ENCODE results near the gene ZNF124. TPM values are rescaled to one million over a fixed set of nuclear protein-coding genes. Genes with fewer than 3 reads are reported as not detected.
"Not testable (repeated sequence)": the region's sequence is repeated elsewhere in the genome, so short reads cannot be mapped to it uniquely, and the experiment has no call there.

Gene ZNF124
- total and polyA plus RNA-seq, 8 donors = 1.1 to 136 (median 17.5) TPM

- DNase-seq = no peak
- TF ChIP-seq POLR2A (IDR thresholded peaks at IDR 0.05) = no peak
- TF ChIP-seq CTCF (IDR thresholded peaks at IDR 0.05) = no peak
- TF ChIP-seq EP300 (IDR thresholded peaks at IDR 0.05) = no peak
- no peak for TF ChIP-seq POLR2AphosphoS5 (IDR thresholded peaks at IDR 0.05)
- no peaks in the 10 kb centered on the region for H3K4me1 ChIP-seq
- 89 to 97% (median 96%) methylated on average over 6 of the region's 6 CpGs for WGBS, 5 donors
- H3K9me3 ChIP-seq = peaks cover 45 to 99% (median 81%) of the 10 kb centered on the region in 4 donors
- H3K27me3 ChIP-seq = no peaks in the 10 kb centered on the region
- peaks cover 4 to 68% (median 31%) of the 10 kb centered on the region in 4 donors for H3K36me3 ChIP-seq
- no peak overlapping the region for H3K27ac ChIP-seq
- intact Hi-C loops (cut with DNase I; ENCODE audit: low total_unique reads) = no loop called here
- no peak overlapping the region for H3K4me3 ChIP-seq
These were observed 26.5 kb downstream of the ZNF124 start for GRCh38 chr1:247145279-247145678.

GRCh38 chr1:247139557-247139956 is 32.3 kb downstream of the ZNF124 start:
- H3K4me1 ChIP-seq; intact Hi-C loops (cut with DNase I; ENCODE audit: low total_unique reads); H3K4me3 ChIP-seq; H3K27me3 ChIP-seq; H3K27ac ChIP-seq; DNase-seq: not testable (repeated sequence)
- peaks cover 0 to 35% (median 18%) of the 10 kb centered on the region in 4 donors for H3K36me3 ChIP-seq
- peaks cover 53 to 100% (median 92%) of the 10 kb centered on the region in 4 donors for H3K9me3 ChIP-seq

- peaks cover 9 to 25% (median 21%) of the 10 kb centered on the region in 4 donors for H3K36me3 ChIP-seq
- WGBS, 5 donors = 92 to 99% (median 98%) methylated on average over 8 to 10 of the region's 10 CpGs
These were observed 40.6 kb downstream of the ZNF124 start for GRCh38 chr1:247131236-247131635.

GRCh38 chr1:247127519-247128282 is 44.1 kb downstream of the ZNF124 start:
- H3K4me1 ChIP-seq; intact Hi-C loops (cut with DNase I; ENCODE audit: low total_unique reads); H3K27me3 ChIP-seq; DNase-seq: not testable (repeated sequence)
- Histone ChIP-seq H3K9me3 (peaks cover 0 to 29% (median 27%) of the 10 kb centered on the region in 4 donors), H3K27ac (peak overlapping the region in 2 of 5 donors; percentile 10 to 18), H3K36me3 (peaks cover 9 to 25% (median 21%) of the 10 kb centered on the region in 4 donors), H3K4me3 (peak overlapping the region in 3 of 4 donors; percentile 18 to 34 (median 20))
- WGBS, 5 donors = 29 to 86% (median 37%) methylated on average over 12 to 13 of the region's 18 CpGs

More at GRCh38 chr1:247131236-247131635, 40.6 kb downstream of the ZNF124 start:
- Histone ChIP-seq H3K27ac (no peak overlapping the region), H3K4me3 (no peak overlapping the region), H3K9me3 (peaks cover 12 to 65% (median 60%) of the 10 kb centered on the region in 4 donors), H3K27me3 (no peaks in the 10 kb centered on the region), H3K4me1 (peaks cover 0 to 6% (median 5%) of the 10 kb centered on the region in 4 donors)
- intact Hi-C loops (cut with DNase I; ENCODE audit: low total_unique reads) = no loop called here
- DNase-seq = no peak
- TF ChIP-seq POLR2AphosphoS5 (IDR thresholded peaks at IDR 0.05) (no peak), CTCF (IDR thresholded peaks at IDR 0.05) (no peak), EP300 (IDR thresholded peaks at IDR 0.05) (no peak), POLR2A (IDR thresholded peaks at IDR 0.05) (no peak)

- H3K4me1 ChIP-seq; H3K27ac ChIP-seq; H3K4me3 ChIP-seq; intact Hi-C loops (cut with DNase I; ENCODE audit: low total_unique reads); H3K27me3 ChIP-seq; DNase-seq: not testable (repeated sequence)
- WGBS, 5 donors = no CpG with 5 or more reads among the region's 46 CpGs
- Histone ChIP-seq H3K9me3 (peaks cover 0 to 19% (median 18%) of the 10 kb centered on the region in 4 donors), H3K36me3 (peaks cover 6 to 17% (median 16%) of the 10 kb centered on the region in 4 donors)
These were observed 45.2 kb downstream of the ZNF124 start for GRCh38 chr1:247126601-247127000.

GRCh38 chr1:247126166-247126565 is 45.7 kb downstream of the ZNF124 start:
- H3K27me3 ChIP-seq; H3K4me1 ChIP-seq; H3K27ac ChIP-seq; intact Hi-C loops (cut with DNase I; ENCODE audit: low total_unique reads); DNase-seq; H3K4me3 ChIP-seq: not testable (repeated sequence)
- Histone ChIP-seq H3K36me3 (peaks cover 1 to 13% (median 11%) of the 10 kb centered on the region in 4 donors), H3K9me3 (peaks cover 0 to 15% (median 14%) of the 10 kb centered on the region in 4 donors)
- no CpG with 5 or more reads among the region's 25 CpGs for WGBS, 5 donors
